IPS-NIHi7 (cell line): ENCODE results near the gene IER3.
"Not testable (repeated sequence)": the region's sequence is repeated elsewhere in the genome, so short reads cannot be mapped to it uniquely, and the experiment has no call there.

Source experiments
- DNase-seq: peaks from one replicate; pipeline ENCODE4 v3.0.0; 2012; ENCODE audit warnings: mixed read lengths; ENCODE audit errors: extremely low spot score

The IER3 gene

DNA sequence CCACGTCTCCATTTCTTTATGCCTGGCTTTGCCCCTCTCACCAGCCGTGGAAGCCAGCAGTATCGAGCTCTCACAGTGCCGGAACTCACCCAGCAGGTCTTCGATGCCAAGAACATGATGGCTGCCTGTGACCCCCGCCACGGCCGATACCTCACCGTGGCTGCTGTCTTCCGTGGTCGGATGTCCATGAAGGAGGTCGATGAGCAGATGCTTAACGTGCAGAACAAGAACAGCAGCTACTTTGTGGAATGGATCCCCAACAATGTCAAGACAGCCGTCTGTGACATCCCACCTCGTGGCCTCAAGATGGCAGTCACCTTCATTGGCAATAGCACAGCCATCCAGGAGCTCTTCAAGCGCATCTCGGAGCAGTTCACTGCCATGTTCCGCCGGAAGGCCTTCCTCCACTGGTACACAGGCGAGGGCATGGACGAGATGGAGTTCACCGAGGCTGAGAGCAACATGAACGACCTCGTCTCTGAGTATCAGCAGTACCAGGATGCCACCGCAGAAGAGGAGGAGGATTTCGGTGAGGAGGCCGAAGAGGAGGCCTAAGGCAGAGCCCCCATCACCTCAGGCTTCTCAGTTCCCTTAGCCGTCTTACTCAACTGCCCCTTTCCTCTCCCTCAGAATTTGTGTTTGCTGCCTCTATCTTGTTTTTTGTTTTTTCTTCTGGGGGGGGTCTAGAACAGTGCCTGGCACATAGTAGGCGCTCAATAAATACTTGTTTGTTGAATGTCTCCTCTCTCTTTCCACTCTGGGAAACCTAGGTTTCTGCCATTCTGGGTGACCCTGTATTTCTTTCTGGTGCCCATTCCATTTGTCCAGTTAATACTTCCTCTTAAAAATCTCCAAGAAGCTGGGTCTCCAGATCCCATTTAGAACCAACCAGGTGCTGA, 20.3 kb downstream of the IER3 start:
- DNase-seq = not testable (repeated sequence)

DNA sequence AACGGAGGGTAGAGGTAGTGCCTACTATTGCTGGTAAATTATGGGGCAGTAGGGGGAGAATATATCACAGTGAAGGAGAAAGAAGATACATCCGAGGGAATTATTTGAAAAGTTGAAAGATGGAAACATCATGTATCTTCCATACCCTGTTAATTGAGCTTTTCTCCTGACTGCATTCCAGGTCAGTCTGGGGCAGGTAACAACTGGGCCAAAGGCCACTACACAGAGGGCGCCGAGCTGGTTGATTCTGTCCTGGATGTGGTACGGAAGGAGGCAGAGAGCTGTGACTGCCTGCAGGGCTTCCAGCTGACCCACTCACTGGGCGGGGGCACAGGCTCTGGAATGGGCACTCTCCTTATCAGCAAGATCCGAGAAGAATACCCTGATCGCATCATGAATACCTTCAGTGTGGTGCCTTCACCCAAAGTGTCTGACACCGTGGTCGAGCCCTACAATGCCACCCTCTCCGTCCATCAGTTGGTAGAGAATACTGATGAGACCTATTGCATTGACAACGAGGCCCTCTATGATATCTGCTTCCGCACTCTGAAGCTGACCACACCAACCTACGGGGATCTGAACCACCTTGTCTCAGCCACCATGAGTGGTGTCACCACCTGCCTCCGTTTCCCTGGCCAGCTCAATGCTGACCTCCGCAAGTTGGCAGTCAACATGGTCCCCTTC, 21.0 kb downstream of the IER3 start:
- DNase-seq = not testable (repeated sequence)

DNA sequence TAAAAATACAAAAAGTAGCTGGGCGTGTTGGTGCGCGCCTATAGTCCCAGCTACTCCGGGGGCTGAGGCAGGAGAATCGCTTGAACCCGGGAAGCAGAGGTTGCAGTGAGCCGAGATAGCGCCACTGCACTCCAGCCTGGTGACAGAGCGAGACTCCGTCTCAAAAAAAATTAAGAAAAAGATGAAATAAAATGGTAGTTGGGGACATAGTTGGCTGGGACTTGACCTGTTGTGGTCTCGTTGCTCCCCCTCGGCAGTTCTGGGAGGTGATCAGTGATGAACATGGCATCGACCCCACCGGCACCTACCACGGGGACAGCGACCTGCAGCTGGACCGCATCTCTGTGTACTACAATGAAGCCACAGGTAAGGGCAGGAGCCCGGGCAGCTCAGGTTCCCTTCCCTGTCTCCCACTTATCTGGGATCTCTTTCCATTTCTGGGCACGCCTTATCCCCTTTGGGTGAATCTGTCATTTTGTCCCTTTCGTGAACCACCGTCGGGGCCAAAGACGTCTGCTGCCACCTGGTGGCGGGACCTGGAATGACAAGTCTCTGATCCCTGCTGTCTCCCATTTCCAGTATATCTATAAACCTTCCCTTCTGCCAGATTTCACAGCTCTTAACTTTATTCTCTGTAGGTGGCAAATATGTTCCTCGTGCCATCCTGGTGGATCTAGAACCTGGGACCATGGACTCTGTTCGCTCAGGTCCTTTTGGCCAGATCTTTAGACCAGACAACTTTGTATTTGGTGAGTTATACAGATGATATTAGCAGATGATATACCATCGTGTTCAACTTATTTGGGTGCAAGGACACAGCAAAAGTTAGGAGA, 21.9 kb downstream of the IER3 start:
- peak; percentile 50 for DNase-seq

- not testable (repeated sequence) for DNase-seq
These were observed 22.4 kb downstream of the IER3 start for GRCh38 chr6:30722025-30722279.

DNA sequence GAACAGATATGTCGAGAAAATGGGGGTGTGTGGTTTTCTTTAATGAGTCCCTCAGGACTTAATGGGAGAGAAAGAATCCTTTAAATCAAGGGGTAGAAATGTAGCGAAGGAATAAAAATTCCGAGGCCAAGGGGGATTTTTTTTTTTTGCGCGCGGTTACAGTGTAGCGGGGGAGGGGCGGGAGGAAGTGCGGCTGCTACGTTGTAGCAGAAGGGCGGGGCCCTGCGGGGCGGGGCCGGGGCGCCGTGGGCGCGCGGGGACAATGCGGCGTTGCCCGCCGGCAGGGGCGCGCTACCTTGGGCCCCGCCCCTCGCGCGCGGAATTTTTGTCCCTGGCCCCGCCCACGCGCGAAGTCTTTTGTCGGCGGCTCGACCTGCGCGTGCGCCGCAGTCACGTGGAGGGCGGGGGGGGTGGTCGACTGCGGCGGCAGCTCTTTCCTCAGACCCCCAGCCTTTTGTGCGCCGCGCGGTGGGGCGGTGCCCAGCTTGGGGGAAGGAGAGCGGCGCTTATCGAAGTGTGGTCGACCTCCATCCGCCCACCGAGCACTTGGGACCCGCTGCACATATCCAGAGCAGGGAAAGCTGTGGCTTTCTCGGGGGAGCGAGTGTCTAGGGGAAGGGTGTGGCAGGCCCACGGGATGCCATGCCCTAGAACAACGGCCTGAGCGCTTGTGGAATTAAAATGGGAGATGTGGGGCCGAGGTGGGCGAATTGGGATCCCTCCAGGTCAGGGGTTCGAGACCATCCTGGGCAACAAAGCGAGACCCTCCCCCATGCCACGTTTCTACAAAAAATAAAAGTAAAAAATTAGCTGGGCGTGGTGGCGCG, 22.9 kb downstream of the IER3 start:
- peak; percentile 75 for DNase-seq

DNA sequence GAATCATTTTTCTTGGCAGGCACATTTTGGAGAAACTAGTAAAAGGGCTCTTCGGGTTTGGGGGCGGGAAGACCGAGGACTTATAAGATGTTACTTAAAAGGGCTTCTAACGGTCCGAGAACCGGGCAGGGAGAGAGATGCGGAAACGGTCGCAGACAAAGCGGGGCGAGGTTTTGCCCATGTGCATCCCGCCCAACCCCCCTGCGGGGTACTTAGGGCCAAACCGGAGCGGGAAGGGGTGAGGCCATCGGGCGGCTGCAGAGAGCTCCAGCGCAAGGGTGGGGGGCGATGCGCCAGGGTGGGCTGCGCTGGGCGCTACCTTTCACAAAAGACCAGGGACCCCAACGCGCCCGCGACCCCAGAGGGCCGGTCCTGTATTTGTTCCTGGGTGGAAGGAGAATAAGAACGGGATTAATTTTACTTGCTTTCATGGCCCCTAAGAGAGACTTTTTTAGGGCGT, 23.6 kb downstream of the IER3 start:
- DNase-seq = no peak

- peak; percentile 85 for DNase-seq
These were observed 24.3 kb downstream of the IER3 start, which contains the start of gene TUBB for GRCh38 chr6:30719791-30720737. Gene TUBB (plus strand): TSS chr6:30720352. CDS start chr6:30720507, 155 bp downstream.

DNA sequence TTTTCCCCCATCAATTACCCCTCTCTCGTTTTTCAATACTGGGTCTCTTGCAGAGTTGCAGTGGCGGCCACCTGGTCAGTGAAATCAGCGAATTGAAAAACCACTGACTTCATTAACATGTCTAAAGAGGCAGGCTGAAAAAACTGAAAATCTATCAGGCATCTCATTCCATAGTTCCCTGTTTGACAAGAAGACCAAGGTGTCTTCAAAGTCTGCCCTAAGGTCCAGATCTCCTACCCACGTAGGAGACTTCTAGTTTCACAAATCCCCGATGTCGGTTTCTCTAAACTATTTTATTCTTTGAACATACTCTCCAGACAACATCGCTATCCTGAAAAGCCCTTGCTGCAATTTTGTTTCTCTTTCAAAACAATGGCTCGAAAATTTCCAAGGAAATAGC, 25.0 kb downstream of the IER3 start:
- DNase-seq = no peak

- DNase-seq = not testable (repeated sequence)
These were observed 26.3 kb downstream of the IER3 start for GRCh38 chr6:30717845-30718720.

DNA sequence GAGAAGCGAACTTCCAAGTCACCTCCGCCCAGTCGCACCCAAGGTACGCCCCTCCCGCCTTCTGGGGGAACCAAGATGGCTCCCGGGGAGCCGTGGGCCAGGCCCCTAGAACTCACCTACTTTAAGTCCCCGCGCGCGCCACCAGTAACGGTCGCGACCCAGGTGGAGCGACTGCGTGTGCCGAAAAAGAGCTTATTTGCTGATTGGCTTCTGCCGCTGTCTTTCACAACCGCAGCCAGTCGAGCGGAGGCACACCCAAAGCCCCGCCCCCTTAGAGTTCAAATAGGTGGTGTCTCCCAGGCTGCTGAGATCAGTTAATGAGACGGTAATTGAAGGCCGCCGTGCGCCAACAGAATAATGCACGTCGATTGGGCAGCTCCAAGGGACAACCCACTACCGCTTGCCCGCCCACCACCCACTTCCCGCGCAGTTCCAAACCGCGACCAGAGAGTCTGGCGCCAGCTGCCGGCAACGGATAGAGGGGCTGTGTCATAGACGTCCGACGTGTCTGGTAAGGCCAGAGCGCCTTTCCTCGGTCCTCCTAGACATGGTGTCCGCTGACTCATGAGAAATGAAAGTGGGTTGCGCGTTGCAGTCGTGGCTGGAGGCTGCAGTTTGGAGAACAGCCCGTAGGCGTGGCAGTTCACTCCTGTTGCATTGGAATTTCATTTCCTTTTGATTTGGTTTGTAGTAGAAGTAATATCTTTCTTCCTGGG, 27.1 kb downstream of the IER3 start, which contains the start of gene MDC1:
MDC1 (minus strand) TSS at position 153 of the 716 bp plus-strand sequence. CDS start 2,106 bp downstream, outside the sequence.
- peak; percentile 93 for DNase-seq

GRCh38 chr6:30716879-30717128, 27.5 kb downstream of the IER3 start:
- DNase-seq = no peak

GRCh38 chr6:30714263-30714662, 30.1 kb downstream of the IER3 start:
- no peak for DNase-seq

DNA sequence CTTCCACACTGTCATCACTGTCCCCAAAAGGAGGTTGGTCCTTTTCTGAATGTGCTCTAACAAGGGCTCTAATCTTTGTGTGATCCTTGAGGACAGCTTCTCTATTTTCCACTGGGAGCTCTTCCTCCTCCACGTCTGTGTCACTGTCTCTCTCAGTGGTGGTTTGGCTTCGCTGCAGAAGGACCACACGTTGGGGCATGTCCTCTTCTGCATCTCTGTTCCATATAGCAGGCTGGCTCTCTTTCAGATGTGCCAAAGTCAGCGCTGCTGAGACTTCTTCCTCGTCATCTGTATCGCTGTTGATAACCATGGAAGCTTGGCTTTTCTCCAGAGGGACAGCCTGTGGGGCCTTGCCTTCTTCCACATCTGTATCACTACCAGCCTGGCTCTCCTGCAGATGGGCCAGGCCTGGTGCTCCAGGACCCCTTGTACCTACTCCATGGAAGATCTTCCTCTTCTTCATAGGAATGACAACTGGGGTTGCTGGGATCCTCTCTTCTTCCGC, 31.9 kb downstream of the IER3 start:
- DNase-seq = no peak

DNA sequence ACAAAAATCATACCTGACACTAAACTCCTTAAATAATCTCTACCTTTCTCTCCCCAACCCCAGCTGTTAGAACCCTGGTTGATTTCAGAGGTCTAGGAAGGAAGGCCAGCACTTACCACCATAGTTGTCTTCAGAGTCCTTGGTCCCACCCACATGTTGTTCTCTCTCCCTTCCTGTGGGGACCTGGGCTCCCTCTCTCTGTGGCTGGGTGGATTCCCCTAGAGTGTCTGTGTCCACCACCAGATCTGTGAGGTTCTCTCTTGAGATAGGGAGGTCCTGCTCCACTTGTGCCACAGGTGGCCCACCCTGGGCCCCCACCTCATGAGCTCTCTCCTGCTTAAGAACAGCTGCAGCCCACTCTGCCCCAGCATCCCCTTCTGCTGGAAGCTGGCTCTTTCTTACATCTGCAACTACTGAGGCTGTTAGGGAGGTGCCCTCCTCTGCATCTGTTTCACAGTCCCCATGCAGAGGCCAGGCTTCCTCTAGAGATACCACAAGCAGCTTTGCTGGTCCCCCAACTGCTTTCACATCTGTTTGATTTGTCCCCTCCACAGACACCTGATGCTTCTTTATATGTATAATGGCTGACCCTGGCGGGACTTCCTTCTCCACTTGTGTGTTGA, 32.5 kb downstream of the IER3 start:
- no peak for DNase-seq

DNA sequence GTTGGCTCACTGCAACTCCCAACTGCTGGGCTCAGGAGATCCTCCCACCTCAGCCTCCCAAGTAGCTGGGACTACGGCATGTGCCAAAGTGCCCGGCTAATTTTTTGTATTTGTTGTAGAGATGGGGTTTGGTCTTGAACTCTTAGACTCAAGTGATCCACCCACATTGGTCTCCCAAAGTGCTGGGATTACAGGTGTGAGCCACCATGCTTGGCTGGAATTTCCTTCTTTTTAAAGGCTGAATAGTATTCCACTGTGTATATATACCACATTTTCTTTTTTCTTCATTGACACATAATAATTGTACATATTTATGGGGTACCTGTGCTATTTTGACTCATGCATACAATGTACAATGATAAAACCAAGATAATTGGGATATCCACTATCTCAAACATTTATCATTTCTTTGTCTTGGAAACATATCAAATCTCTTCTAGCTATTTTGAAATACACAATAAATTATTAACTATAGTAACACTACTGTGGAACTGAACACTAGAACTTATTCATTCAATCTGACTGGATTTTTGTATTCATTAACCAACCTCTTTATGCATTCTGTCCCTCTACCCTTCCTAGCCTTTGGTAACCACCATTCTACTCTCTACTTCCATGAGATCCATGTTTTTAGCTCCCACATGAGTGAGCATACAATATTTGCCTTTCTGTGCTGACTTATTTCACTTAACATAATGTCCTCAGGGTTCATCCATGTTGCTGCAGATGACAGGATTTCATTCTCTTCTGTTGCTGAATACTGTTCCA, 35.1 kb downstream of the IER3 start:
- DNase-seq = no peak

GRCh38 chr6:30707281-30707850, 37.0 kb downstream of the IER3 start:
- DNase-seq = peak; percentile 10

DNA sequence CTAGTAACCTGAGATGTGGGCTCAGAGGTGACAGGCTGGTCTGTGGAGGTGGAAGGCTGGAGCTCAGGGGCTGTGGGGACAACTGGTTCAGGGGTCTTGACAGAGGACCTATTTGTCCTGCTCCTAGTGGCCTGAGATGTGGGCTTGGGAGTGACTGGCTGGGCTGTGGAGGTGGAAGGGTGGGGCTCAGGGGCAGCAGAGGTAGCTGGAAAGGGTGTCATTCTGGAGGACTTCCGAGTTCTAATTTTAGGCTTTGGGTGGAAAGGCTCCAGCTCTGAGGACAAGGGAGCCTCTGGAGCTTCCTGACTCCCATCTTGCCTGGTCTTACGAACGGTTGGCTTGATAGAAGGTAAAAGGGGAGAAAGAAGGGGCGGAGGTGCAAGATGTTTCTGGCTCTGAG, 38.7 kb downstream of the IER3 start:
- DNase-seq = no peak
